Measurements from ENCODE around the gene GREM2.

DNA sequence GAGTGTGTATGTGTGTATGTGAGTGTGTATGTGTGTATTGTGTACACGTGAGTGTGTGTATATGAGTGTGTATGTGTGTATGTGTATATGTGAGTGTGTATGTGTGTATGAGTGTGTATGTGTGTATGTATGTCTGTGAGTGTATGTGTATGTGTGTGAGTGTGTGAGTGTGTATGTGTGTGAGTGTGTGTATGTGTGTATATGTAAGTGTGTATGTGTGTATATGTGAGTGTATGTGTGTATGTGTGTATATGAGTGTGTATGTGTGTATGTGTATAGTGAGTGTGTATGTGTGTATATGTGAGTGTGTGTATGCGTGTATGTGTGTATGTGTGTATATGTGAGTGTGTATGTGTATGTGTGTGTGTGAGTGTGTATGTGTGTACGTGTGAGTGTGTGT, 49.2 kb downstream of the GREM2 start:
- TF ChIP-seq POLR2A (IDR thresholded peaks at IDR 0.05; ENCODE audit: low read depth, low read length) (no peak), ELK1 (IDR thresholded peaks at IDR 0.05; ENCODE audit: borderline replicate concordance, low read depth, low read length) (no peak), RFX5 (IDR thresholded peaks at IDR 0.05; ENCODE audit: low read depth, low read length) (no peak), MAFK (IDR thresholded peaks at IDR 0.05; ENCODE audit: low read depth, low read length) (no peak), SMC3 (IDR thresholded peaks at IDR 0.05; ENCODE audit: low read depth, low read length) (no peak), MAZ (IDR thresholded peaks at IDR 0.05; ENCODE audit: borderline replicate concordance, low read depth, low read length) (no peak), MXI1 (IDR thresholded peaks at IDR 0.05; ENCODE audit: borderline replicate concordance, low read depth, low read length) (no peak), BHLHE40 (IDR thresholded peaks at IDR 0.05; ENCODE audit: low read depth, low read length) (no peak), RAD21 (IDR thresholded peaks at IDR 0.05; ENCODE audit: low read length) (no peak), FOS (IDR thresholded peaks at IDR 0.05; ENCODE audit: low read depth, low read length) (no peak), CEBPB (IDR thresholded peaks at IDR 0.05; ENCODE audit: low read depth, low read length) (no peak)
- TF ChIP-seq, protein P1, sequence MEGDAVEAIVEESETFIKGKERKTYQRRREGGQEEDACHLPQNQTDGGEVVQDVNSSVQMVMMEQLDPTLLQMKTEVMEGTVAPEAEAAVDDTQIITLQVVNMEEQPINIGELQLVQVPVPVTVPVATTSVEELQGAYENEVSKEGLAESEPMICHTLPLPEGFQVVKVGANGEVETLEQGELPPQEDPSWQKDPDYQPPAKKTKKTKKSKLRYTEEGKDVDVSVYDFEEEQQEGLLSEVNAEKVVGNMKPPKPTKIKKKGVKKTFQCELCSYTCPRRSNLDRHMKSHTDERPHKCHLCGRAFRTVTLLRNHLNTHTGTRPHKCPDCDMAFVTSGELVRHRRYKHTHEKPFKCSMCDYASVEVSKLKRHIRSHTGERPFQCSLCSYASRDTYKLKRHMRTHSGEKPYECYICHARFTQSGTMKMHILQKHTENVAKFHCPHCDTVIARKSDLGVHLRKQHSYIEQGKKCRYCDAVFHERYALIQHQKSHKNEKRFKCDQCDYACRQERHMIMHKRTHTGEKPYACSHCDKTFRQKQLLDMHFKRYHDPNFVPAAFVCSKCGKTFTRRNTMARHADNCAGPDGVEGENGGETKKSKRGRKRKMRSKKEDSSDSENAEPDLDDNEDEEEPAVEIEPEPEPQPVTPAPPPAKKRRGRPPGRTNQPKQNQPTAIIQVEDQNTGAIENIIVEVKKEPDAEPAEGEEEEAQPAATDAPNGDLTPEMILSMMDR (conservative IDR thresholded peaks at IDR 0.05; ENCODE audit: low read depth, low read length), result no peak
- TF ChIP-seq, protein P2, sequence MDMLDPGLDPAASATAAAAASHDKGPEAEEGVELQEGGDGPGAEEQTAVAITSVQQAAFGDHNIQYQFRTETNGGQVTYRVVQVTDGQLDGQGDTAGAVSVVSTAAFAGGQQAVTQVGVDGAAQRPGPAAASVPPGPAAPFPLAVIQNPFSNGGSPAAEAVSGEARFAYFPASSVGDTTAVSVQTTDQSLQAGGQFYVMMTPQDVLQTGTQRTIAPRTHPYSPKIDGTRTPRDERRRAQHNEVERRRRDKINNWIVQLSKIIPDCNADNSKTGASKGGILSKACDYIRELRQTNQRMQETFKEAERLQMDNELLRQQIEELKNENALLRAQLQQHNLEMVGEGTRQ (IDR thresholded peaks at IDR 0.05; ENCODE audit: low read depth, low read length), result no peak

All from IMR-90 (cell line).